T-helper 2 cell treated with Interferon-gamma antibody and Interleukin-4, amounts not matched to agents 5 μg/mL and 100 μg/mL, for 36 hours (primary cell): ENCODE data around the gene SORL1.

Experiments
- DNase-seq: peaks from one replicate; pipeline ENCODE4 v3.0.0; 2021; ENCODE audit warnings: low spot score
- H3K27ac Mint-ChIP-seq: one replicate; pipeline ENCODE4 v1.8.0; 2021; ENCODE audit warnings: mild to moderate bottlenecking, mixed read lengths
- H3K27me3 Mint-ChIP-seq: one replicate; pipeline ENCODE4 v1.8.0; 2021; ENCODE audit warnings: low read depth, mixed read lengths
- H3K36me3 Mint-ChIP-seq: one replicate; pipeline ENCODE4 v1.8.0; 2021; ENCODE audit warnings: low read depth, mixed read lengths
- H3K4me1 Mint-ChIP-seq: one replicate; pipeline ENCODE4 v1.8.0; 2021; ENCODE audit warnings: low read depth, mixed read lengths
- H3K4me3 Mint-ChIP-seq: one replicate; pipeline ENCODE4 v1.8.0; 2022; ENCODE audit warnings: mild to moderate bottlenecking, moderate library complexity, mixed read lengths
- H3K9me3 Mint-ChIP-seq: one replicate; pipeline ENCODE4 v1.8.0; 2021; ENCODE audit warnings: mixed read lengths

Gene SORL1

DNA sequence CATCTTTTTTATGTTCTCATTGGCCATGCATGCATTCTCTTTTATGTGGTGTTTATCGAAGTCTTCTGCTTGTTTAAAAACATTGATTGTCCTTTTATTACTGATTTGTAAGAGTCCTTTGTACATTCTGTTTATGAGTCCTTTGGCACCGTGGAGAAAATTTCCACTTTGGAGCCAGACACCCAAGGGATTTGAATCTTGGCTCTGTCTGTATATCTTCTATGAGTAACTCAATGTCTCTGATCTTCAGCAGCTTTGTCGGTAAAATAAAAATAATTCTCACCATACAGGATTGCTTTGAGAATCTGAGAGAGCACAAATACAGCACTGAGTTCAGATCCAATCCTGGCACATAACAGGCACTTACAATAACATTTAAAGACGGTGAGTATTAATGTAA is 12.8 kb upstream of the SORL1 start:
- Mint-ChIP-seq H3K27me3 (no peaks in the 10 kb centered on the region), H3K36me3 (peaks cover 5% of the 10 kb centered on the region), H3K4me3 (no peak overlapping the region), H3K27ac (no peak overlapping the region), H3K4me1 (peaks cover 18% of the 10 kb centered on the region), H3K9me3 (no peaks in the 10 kb centered on the region)
- no peak for DNase-seq

GRCh38 chr11:121439759-121440158 is 12.4 kb upstream of the SORL1 start:
- H3K4me3 Mint-ChIP-seq = no peak overlapping the region
- no peaks in the 10 kb centered on the region for H3K27me3 Mint-ChIP-seq
- H3K36me3 Mint-ChIP-seq = peaks cover 5% of the 10 kb centered on the region
- H3K4me1 Mint-ChIP-seq = peaks cover 21% of the 10 kb centered on the region
- DNase-seq = no peak
- no peak overlapping the region for H3K27ac Mint-ChIP-seq
- no peaks in the 10 kb centered on the region for H3K9me3 Mint-ChIP-seq

- Mint-ChIP-seq H3K27me3 (no peaks in the 10 kb centered on the region), H3K27ac (no peak overlapping the region), H3K4me1 (peaks cover 25% of the 10 kb centered on the region), H3K9me3 (no peaks in the 10 kb centered on the region), H3K4me3 (no peak overlapping the region), H3K36me3 (peaks cover 9% of the 10 kb centered on the region)
- no peak for DNase-seq
These were observed 10.6 kb upstream of the SORL1 start for GRCh38 chr11:121441521-121441920.

DNA sequence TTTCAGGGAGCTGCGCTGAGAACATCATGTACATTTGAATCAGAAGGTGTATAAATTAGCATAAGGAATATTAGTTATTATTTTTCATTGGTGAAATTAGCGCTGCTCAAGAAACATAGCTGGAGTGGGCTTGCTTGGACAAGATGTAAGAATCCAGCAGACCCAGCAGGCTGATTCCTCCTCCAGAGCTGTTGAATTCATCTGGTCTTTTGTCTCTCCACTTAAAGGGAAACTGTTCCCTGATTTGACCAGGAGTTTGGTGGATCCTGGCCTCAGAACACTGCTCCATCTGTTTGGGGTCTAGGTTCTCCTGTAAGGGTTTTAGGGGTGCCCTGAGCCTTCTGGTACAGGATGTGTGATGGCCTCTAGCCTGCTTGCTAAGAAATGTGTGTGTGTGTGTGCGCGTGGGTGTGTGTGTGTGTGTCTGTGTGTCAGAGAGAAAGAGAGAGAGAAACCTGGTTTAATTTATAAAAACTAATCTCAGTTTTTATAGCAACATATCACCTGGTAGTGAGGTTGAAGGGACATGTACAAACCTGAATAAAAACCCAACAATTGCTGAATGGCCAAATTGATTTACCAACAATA is 8.3 kb upstream of the SORL1 start:
- no peak overlapping the region for H3K4me3 Mint-ChIP-seq
- peaks cover 36% of the 10 kb centered on the region for H3K4me1 Mint-ChIP-seq
- H3K36me3 Mint-ChIP-seq = peaks cover 18% of the 10 kb centered on the region
- DNase-seq = no peak
- no peaks in the 10 kb centered on the region for H3K9me3 Mint-ChIP-seq
- no peaks in the 10 kb centered on the region for H3K27me3 Mint-ChIP-seq
- peak overlapping the region; percentile 70 for H3K27ac Mint-ChIP-seq

DNA sequence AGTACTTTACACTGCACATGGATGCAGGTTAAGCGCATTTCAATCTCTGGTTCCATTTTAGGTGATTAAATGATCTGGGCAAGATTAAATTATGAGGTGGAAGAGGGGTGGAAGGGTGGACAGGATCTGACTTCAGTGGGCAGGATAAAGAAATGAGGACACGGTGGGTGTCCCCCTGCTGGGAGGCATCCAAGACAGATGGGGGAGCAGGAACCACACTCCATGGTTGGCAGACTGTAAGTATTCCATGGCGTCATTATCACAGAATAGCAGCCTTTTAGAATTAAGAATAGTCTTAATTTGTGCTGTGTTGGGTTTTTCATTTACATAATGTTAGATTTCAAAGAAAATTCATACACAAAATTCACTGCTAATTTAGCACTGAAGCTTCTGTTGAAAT is 7.6 kb upstream of the SORL1 start:
- no peak overlapping the region for H3K4me3 Mint-ChIP-seq
- H3K4me1 Mint-ChIP-seq = peaks cover 44% of the 10 kb centered on the region
- H3K27ac Mint-ChIP-seq = no peak overlapping the region
- no peak for DNase-seq
- H3K9me3 Mint-ChIP-seq = no peaks in the 10 kb centered on the region
- no peaks in the 10 kb centered on the region for H3K27me3 Mint-ChIP-seq
- peaks cover 18% of the 10 kb centered on the region for H3K36me3 Mint-ChIP-seq

- H3K27ac Mint-ChIP-seq = peak overlapping the region; percentile 79
- H3K36me3 Mint-ChIP-seq = peaks cover 18% of the 10 kb centered on the region
- H3K27me3 Mint-ChIP-seq = no peaks in the 10 kb centered on the region
- no peak for DNase-seq
- peaks cover 51% of the 10 kb centered on the region for H3K4me1 Mint-ChIP-seq
- no peaks in the 10 kb centered on the region for H3K9me3 Mint-ChIP-seq
- peak overlapping the region; percentile 56 for H3K4me3 Mint-ChIP-seq
These were observed 6.9 kb upstream of the SORL1 start for GRCh38 chr11:121445071-121445768.

DNA sequence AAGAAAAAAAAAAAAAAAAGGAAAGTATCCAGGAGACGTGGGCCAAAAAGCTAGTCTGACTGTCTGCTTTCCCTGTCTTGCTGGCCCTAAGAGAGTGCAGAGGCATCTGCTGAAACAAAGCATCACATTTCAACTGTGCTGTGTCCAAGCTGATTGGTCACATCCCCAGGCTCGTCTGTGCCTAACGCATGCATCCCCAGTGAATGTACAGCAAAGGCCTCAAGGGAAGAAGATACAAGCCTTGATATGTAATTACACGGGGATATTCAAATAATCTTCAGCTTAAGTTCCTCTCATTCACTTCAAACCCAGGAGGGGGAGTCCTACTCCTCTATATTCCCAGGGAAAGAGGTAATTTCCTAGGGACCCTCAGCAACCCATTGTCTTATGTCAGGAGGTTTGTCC is 5.4 kb upstream of the SORL1 start:
- no peak for DNase-seq
- peaks cover 63% of the 10 kb centered on the region for H3K4me1 Mint-ChIP-seq
- H3K27ac Mint-ChIP-seq = peak overlapping the region; percentile 44
- H3K4me3 Mint-ChIP-seq = no peak overlapping the region
- H3K36me3 Mint-ChIP-seq = peaks cover 20% of the 10 kb centered on the region
- no peaks in the 10 kb centered on the region for H3K9me3 Mint-ChIP-seq
- H3K27me3 Mint-ChIP-seq = no peaks in the 10 kb centered on the region

DNA sequence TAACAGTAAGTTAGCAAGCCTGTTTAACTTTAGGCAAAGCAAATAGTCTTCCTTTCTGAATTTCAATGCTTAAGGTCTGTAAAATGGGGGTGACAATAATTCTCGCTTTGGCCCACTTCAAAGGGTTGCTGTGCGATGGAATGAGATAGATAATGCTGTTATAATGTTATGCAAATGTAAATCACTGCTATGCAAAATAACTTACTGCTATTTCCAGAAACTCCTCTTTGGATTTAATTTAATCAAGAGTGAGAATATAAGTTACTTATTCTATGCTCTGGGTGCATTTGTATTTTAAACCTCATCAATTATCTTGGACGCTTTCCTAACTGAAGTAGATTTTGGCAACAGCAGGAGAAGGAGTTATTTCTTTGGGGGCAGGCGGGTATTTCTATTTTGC is 4.1 kb upstream of the SORL1 start:
- H3K36me3 Mint-ChIP-seq = peaks cover 25% of the 10 kb centered on the region
- H3K27ac Mint-ChIP-seq = peak overlapping the region; percentile 84
- H3K27me3 Mint-ChIP-seq = no peaks in the 10 kb centered on the region
- no peaks in the 10 kb centered on the region for H3K9me3 Mint-ChIP-seq
- peak overlapping the region; percentile 65 for H3K4me3 Mint-ChIP-seq
- DNase-seq = no peak
- H3K4me1 Mint-ChIP-seq = peaks cover 68% of the 10 kb centered on the region

- peaks cover 28% of the 10 kb centered on the region for H3K36me3 Mint-ChIP-seq
- peaks cover 72% of the 10 kb centered on the region for H3K4me1 Mint-ChIP-seq
- peak overlapping the region; percentile 65 for H3K4me3 Mint-ChIP-seq
- peak overlapping the region; percentile 84 for H3K27ac Mint-ChIP-seq
- H3K9me3 Mint-ChIP-seq = no peaks in the 10 kb centered on the region
- DNase-seq = no peak
- H3K27me3 Mint-ChIP-seq = no peaks in the 10 kb centered on the region
These were observed 3.6 kb upstream of the SORL1 start for GRCh38 chr11:121448431-121448941.

- H3K4me1 Mint-ChIP-seq = peaks cover 73% of the 10 kb centered on the region
- peak overlapping the region; percentile 65 for H3K4me3 Mint-ChIP-seq
- no peaks in the 10 kb centered on the region for H3K9me3 Mint-ChIP-seq
- DNase-seq = no peak
- peaks cover 31% of the 10 kb centered on the region for H3K36me3 Mint-ChIP-seq
- no peaks in the 10 kb centered on the region for H3K27me3 Mint-ChIP-seq
- H3K27ac Mint-ChIP-seq = peak overlapping the region; percentile 84
These were observed 3.0 kb upstream of the SORL1 start for GRCh38 chr11:121449123-121449522.

DNA sequence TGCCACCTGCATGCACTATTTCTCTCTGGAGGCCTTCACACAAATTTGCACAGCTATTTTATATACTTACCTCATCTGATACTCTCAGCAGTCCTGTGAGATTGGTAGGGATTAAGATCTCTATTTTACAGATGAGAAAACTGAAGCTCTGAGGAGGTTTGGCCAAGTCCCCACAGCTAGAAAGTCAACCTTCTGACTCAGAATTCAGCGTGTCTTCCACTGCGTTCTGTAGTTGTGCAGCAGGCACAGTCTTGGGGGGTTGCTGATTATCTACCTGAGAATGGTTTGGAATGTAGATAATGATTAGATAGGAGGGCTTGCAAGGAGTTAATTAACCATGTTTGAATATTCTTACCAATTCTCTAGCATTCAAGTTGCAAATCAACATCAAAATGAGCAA is 2.5 kb upstream of the SORL1 start:
- Mint-ChIP-seq H3K4me3 (peak overlapping the region; percentile 65), H3K9me3 (no peaks in the 10 kb centered on the region), H3K27ac (peak overlapping the region; percentile 84), H3K27me3 (no peaks in the 10 kb centered on the region), H3K36me3 (peaks cover 35% of the 10 kb centered on the region), H3K4me1 (peaks cover 75% of the 10 kb centered on the region)
- no peak for DNase-seq

GRCh38 chr11:121450401-121450800 is 1.7 kb upstream of the SORL1 start:
- Mint-ChIP-seq H3K27ac (peak overlapping the region; percentile 84), H3K4me3 (peak overlapping the region; percentile 79), H3K4me1 (peaks cover 79% of the 10 kb centered on the region), H3K9me3 (no peaks in the 10 kb centered on the region), H3K36me3 (peaks cover 42% of the 10 kb centered on the region), H3K27me3 (no peaks in the 10 kb centered on the region)
- DNase-seq = no peak

GRCh38 chr11:121451178-121451985 is 732 bp upstream of the SORL1 start:
- peaks cover 78% of the 10 kb centered on the region for H3K4me1 Mint-ChIP-seq
- H3K36me3 Mint-ChIP-seq = peaks cover 45% of the 10 kb centered on the region
- H3K4me3 Mint-ChIP-seq = peak overlapping the region; percentile 79
- no peak for DNase-seq
- no peaks in the 10 kb centered on the region for H3K9me3 Mint-ChIP-seq
- peak overlapping the region; percentile 84 for H3K27ac Mint-ChIP-seq
- no peaks in the 10 kb centered on the region for H3K27me3 Mint-ChIP-seq

DNA sequence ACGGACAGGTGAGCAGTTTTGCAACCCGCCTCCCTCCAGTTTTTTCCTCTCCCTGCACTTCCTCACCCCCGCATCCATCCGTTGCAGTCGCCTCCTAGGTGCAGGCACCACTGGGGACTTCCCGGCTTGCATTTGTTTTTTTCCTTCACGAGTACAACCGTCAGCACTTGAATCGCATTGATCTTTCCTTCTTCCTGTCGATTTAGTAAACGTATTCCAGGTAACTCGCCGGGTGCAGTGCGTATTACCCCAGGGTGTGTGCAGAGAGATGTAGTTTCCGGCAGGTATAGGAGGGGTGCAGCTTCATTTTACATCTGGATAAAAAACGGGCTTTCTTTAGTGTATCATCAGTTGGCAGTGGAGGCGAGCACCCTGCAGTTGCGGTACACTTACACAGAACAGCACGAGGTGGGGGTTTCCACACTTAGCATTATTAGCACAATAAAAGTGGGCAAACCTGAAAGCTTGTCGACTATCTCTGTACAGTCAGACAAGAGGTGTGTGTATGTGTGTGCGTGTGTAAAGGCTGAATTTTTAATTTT is 566 bp downstream of the SORL1 start, which contains the start of gene SORL1-AS1:
Gene SORL1-AS1 (minus strand): TSS at position 359 of the 542 bp plus-strand sequence.
- Mint-ChIP-seq H3K9me3 (no peaks in the 10 kb centered on the region), H3K27me3 (no peaks in the 10 kb centered on the region), H3K4me3 (peak within 1 kb of the TSS; percentile 99), H3K4me1 (peaks cover 80% of the 10 kb centered on the region), H3K27ac (peak within 1 kb of the TSS; percentile 95), H3K36me3 (peaks cover 51% of the 10 kb centered on the region)
- DNase-seq = peak; percentile 47
